ENCODE measurements around the gene ZNF503.

- TF ChIP-seq CTCF (IDR thresholded peaks at IDR 0.05; ENCODE audit: low read depth, low read length) (no peak), EZH2phosphoT487 (IDR thresholded peaks at IDR 0.05; ENCODE audit: low read depth) (no peak)
Observed at GRCh38 chr10:75410132-75411005, 8.8 kb upstream of the ZNF503 start.

All from OCI-LY3 (cell line).